Psoas muscle (tissue), 8 donors: Measurements from ENCODE around the gene SSNA1. TPM values are rescaled to one million over a fixed set of nuclear protein-coding genes. Genes with fewer than 3 reads are reported as not detected.

Experiments used
- ATAC-seq, 4 donors: fragments of 200-7000 bp; cut with Tn5 transposase; one replicate each; pipeline ENCODE4 v1.9.1; 2020; ENCODE audit warnings: moderate library complexity in 3 of 4, mild to moderate bottlenecking in 2 of 4
- DNase-seq, 2 donors: peaks; one replicate each; pipeline ENCODE4 v3.0.0-alpha.2; 2020
- H3K27ac ChIP-seq: fragments of 200-600 bp; one replicate; pipeline ENCODE4 v1.8.0; 2022
- H3K27me3 ChIP-seq, 3 donors: fragments of 200-600 bp in 1 of 3; one replicate each; pipeline versions ENCODE4 v1.6.1 to v1.8.0; 2013 to 2022; ENCODE audit warnings: low read length in 2 of 3, mild to moderate bottlenecking in 2 of 3, moderate library complexity in 1 of 3; ENCODE audit not compliant: insufficient read depth in 3 of 3
- H3K36me3 ChIP-seq, 2 donors: fragments of 200-600 bp in 1 of 2; one replicate each; pipeline versions ENCODE4 v1.6.1 to v1.8.0; 2013 to 2022; ENCODE audit warnings: low read depth in 1 of 2, mild to moderate bottlenecking in 1 of 2, moderate library complexity in 1 of 2; ENCODE audit not compliant: insufficient read depth in 1 of 2
- H3K4me1 ChIP-seq: fragments of 200-600 bp; one replicate; pipeline ENCODE4 v1.8.0; 2022
- H3K4me3 ChIP-seq: fragments of 200-600 bp; one replicate; pipeline ENCODE4 v1.8.0; 2022; ENCODE audit warnings: mild to moderate bottlenecking
- H3K9me3 ChIP-seq: fragments of 200-600 bp; one replicate; pipeline ENCODE4 v1.8.0; 2022
- CTCF ChIP-seq: fragments of 200-600 bp; IDR thresholded peaks from one replicate; pipeline ENCODE4 v1.8.0; 2022; ENCODE audit warnings: antibody characterized with exemption
- WGBS, 3 donors: extraction: QIAGEN DNeasy Blood & Tissue Kit; methylation state at CpG; one replicate each; pipeline versions ENCODE4 v1.1.6 to v1.1.7; 2013; 5-methylcytosine and 5-hydroxymethylcytosine counted together
- intact Hi-C, 2 donors: fragments of 100-400 bp; cut with DNase I; formaldehyde crosslinking; loops; one replicate each; pipeline versions ENCODE4 v1.11.0 to v1.14.2; 2022
- polyA plus RNA-seq, 3 donors: library from polyadenylated mRNA; stranded (reverse); fragments of 200-250 nt; gene quantifications; one replicate each; pipeline ENCODE4 v1.2.3, GENCODE V29; 2013
- total RNA-seq, 4 donors: library from RNA; stranded (reverse); fragmentation: NEBNext Ultra II Directional in 2 of 4; extraction: Animal tissue kit (Norgen Biotek cat#: 25700) in 2 of 4; gene quantifications; one replicate each; pipeline versions ENCODE4 v1.2.1 to v1.2.4, GENCODE V29; 2021 to 2023
- donor health status: healthy with polysubstance abuse.
- donor health status: DM: no; HTN: no; CAD: no; lungs with moderate emphysema.
- donor health status: Bipolar disorder and iron deficiency.
- donor health status: healthy.
- donor health status: DM: yes; HTN: yes; CAD: no.
- donor health status: DM: no; HTN: no; CAD: no.
- donor health status: DM: no; HTN: no; CAD: no.
- donor health status: DM: yes; HTN: yes; CAD: no.

SSNA1 gene
- total and polyA plus RNA-seq, 7 donors = 51.5 to 176 (median 65.4) TPM

DNA sequence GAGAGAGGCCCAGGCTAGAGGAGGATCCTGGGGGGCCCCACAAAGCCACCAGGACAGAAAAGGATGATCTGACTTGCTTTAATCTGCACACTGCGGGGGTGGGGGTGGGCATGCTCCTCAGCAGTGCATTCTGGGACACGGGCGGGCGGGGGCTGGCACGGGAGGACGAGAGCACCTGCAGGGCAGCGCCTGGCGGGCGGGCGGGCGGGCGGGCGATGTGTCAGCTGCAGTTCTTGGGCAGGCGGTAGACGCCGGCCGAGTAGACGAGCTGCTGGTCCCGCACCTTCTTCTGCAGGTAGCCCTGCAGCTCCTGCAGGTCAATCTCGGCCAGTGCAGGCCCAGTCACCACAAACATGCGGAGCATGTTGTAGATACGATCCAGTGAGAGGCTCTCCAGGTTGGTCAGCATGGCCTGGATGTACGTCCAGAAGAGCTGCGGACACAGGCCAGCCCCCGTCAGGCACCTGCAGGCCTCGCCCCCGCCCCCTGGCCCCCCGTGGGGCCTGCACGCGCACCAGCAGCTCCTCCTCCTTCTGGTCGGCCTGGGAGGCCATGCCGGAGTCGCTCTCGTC is 13.7 kb upstream of the SSNA1 start:
- no peaks in the 10 kb centered on the region for H3K9me3 ChIP-seq
- no peak overlapping the region for H3K4me3 ChIP-seq
- intact Hi-C loops = no loop called here
- TF ChIP-seq CTCF = no peak
- WGBS, 3 donors = 30 to 53% (median 40%) methylated on average over 22 to 34 of the region's 34 CpGs
- H3K4me1 ChIP-seq = peaks cover 2% of the 10 kb centered on the region
- H3K36me3 ChIP-seq = peaks cover 0 to 31% of the 10 kb centered on the region in 2 donors
- no peak overlapping the region for H3K27ac ChIP-seq
- ATAC-seq (peak in 1 of 4 donors; percentile 3), DNase-seq (no peak)
- peaks cover 0 to 17% (median 0%) of the 10 kb centered on the region in 3 donors for H3K27me3 ChIP-seq

- DNase-seq = no peak
- Histone ChIP-seq H3K9me3 (no peaks in the 10 kb centered on the region), H3K4me3 (no peak overlapping the region), H3K4me1 (no peaks in the 10 kb centered on the region), H3K36me3 (peaks cover 0 to 37% of the 10 kb centered on the region in 2 donors), H3K27me3 (peaks cover 0 to 11% (median 0%) of the 10 kb centered on the region in 3 donors), H3K27ac (no peak overlapping the region)
- TF ChIP-seq CTCF = no peak
- WGBS, 3 donors = 31 to 40% (median 36%) methylated on average over 33 of the region's 33 CpGs
- intact Hi-C loops = no loop called here
- peak in 2 of 4 donors; percentile 19 to 22 for ATAC-seq
Measured at GRCh38 chr9:137175345-137175961, 13.0 kb upstream of the SSNA1 start.

- ATAC-seq (peak in 3 of 4 donors; percentile 56 to 72 (median 61)), DNase-seq (no peak)
- peaks cover 3 to 48% of the 10 kb centered on the region in 2 donors for H3K36me3 ChIP-seq
- intact Hi-C loops = no loop called here
- no peaks in the 10 kb centered on the region for H3K9me3 ChIP-seq
- peak; percentile 51 for TF ChIP-seq CTCF
- peaks cover 0 to under 1% (median 0%) of the 10 kb centered on the region in 3 donors for H3K27me3 ChIP-seq
- 50 to 53% (median 50%) methylated on average over 17 of the region's 17 CpGs for WGBS, 3 donors
- no peak overlapping the region for H3K4me3 ChIP-seq
- H3K27ac ChIP-seq = no peak overlapping the region
- no peaks in the 10 kb centered on the region for H3K4me1 ChIP-seq
Measured at GRCh38 chr9:137176302-137177182, 11.9 kb upstream of the SSNA1 start.

DNA sequence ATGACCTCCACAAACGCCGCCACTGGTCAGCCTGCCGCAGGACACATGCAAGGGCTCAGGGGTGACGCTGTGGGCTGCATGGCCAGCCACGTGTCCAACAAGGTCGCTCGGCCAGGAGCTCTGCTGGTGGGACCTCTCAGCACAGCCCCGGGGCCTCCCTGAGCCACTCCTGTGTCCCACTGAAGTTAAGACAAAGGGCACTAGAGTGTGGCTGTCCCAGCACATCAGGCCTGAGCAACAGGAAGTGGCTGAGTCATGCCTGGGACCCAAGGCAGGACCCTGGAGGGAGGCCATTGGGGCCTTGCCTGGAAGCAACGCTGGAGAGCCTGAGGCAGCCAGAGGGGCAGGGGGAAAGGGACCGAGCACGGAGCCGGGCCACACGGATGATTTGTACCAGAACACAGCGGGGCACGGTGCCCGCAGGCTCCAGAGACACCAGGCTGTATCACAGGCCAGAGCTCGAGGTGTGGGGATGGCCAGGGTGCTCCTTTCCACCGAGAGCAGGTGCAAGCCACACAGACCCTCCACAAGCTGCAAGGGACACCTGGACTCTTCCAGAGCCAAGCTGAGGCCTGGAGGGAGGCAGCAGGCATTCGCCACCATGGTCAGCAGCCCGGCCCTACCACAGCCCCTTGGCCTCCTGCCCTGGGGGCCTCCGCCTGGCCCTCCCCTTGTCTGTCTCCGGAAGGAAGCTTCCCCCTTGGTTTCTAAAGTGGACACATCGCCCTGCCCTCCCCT is 10.1 kb upstream of the SSNA1 start:
- Histone ChIP-seq H3K27me3 (no peaks in the 10 kb centered on the region), H3K27ac (no peak overlapping the region), H3K36me3 (peaks cover 3 to 67% of the 10 kb centered on the region in 2 donors), H3K4me3 (no peak overlapping the region), H3K4me1 (no peaks in the 10 kb centered on the region), H3K9me3 (no peaks in the 10 kb centered on the region)
- DNase-seq = no peak
- no peak for ATAC-seq
- no peak for TF ChIP-seq CTCF
- intact Hi-C loops = no loop called here
- 83 to 89% (median 88%) methylated on average over 21 to 23 of the region's 23 CpGs for WGBS, 3 donors
